Measurements from ENCODE around the gene PSPC1.
"Not testable (repeated sequence)": the region's sequence is repeated elsewhere in the genome, so short reads cannot be mapped to it uniquely, and the experiment has no call there.

Gene PSPC1

GRCh38 chr13:19725320-19725719 lies 57.4 kb downstream of the PSPC1 start:
- no peaks in the 10 kb centered on the region for H3K9me3 ChIP-seq (ENCODE audit: severe bottlenecking)
- H3K36me3 ChIP-seq (ENCODE audit: low read depth), result peaks cover 51% of the 10 kb centered on the region
- no peak overlapping the region for H3K4me3 ChIP-seq (ENCODE audit: severe bottlenecking)
- H3K27me3 ChIP-seq (ENCODE audit: insufficient read depth, poor library complexity, severe bottlenecking), result no peaks in the 10 kb centered on the region
- ATAC-seq (ENCODE audit: low read depth) (no peak), DNase-seq (ENCODE audit: low spot score) (no peak)
- no peaks in the 10 kb centered on the region for H3K4me1 ChIP-seq (ENCODE audit: insufficient read depth, poor library complexity, severe bottlenecking)
- no peak overlapping the region for H3K27ac ChIP-seq (ENCODE audit: poor library complexity, severe bottlenecking)
- no peak for TF ChIP-seq CTCF (IDR thresholded peaks at IDR 0.05; ENCODE audit: poor library complexity, severe bottlenecking)

GRCh38 chr13:19720039-19720438 lies 62.7 kb downstream of the PSPC1 start:
- no peak for ATAC-seq (ENCODE audit: low read depth)
- no peak for TF ChIP-seq CTCF (IDR thresholded peaks at IDR 0.05; ENCODE audit: poor library complexity, severe bottlenecking)

GRCh38 chr13:19713186-19713965 lies 69.4 kb downstream of the PSPC1 start:
- Histone ChIP-seq H3K9me3 (ENCODE audit: severe bottlenecking) (no peaks in the 10 kb centered on the region), H3K27ac (ENCODE audit: poor library complexity, severe bottlenecking) (no peak overlapping the region), H3K4me3 (ENCODE audit: severe bottlenecking) (no peak overlapping the region), H3K4me1 (ENCODE audit: insufficient read depth, poor library complexity, severe bottlenecking) (peaks cover 9% of the 10 kb centered on the region), H3K27me3 (ENCODE audit: insufficient read depth, poor library complexity, severe bottlenecking) (no peaks in the 10 kb centered on the region), H3K36me3 (ENCODE audit: low read depth) (peaks cover 16% of the 10 kb centered on the region)
- ATAC-seq (ENCODE audit: low read depth) (peak; percentile 53), DNase-seq (ENCODE audit: low spot score) (no peak)
- no peak for TF ChIP-seq CTCF (IDR thresholded peaks at IDR 0.05; ENCODE audit: poor library complexity, severe bottlenecking)

More at GRCh38 chr13:19720039-19720438, 62.7 kb downstream of the PSPC1 start:
- Histone ChIP-seq H3K9me3 (ENCODE audit: severe bottlenecking) (no peaks in the 10 kb centered on the region), H3K27me3 (ENCODE audit: insufficient read depth, poor library complexity, severe bottlenecking) (no peaks in the 10 kb centered on the region), H3K36me3 (ENCODE audit: low read depth) (peaks cover 30% of the 10 kb centered on the region), H3K4me1 (ENCODE audit: insufficient read depth, poor library complexity, severe bottlenecking) (no peaks in the 10 kb centered on the region), H3K27ac (ENCODE audit: poor library complexity, severe bottlenecking) (no peak overlapping the region), H3K4me3 (ENCODE audit: severe bottlenecking) (no peak overlapping the region)
- no peak for DNase-seq (ENCODE audit: low spot score)

- not testable (repeated sequence) for ATAC-seq (ENCODE audit: low read depth); DNase-seq (ENCODE audit: low spot score)
Measured at GRCh38 chr13:19709782-19710181, 73.0 kb downstream of the PSPC1 start.

GRCh38 chr13:19709039-19709438 lies 73.7 kb downstream of the PSPC1 start:
- not testable (repeated sequence) for H3K4me3 ChIP-seq (ENCODE audit: severe bottlenecking); DNase-seq (ENCODE audit: low spot score); H3K4me1 ChIP-seq (ENCODE audit: insufficient read depth, poor library complexity, severe bottlenecking); H3K27me3 ChIP-seq (ENCODE audit: insufficient read depth, poor library complexity, severe bottlenecking); H3K36me3 ChIP-seq (ENCODE audit: low read depth); H3K27ac ChIP-seq (ENCODE audit: poor library complexity, severe bottlenecking); H3K9me3 ChIP-seq (ENCODE audit: severe bottlenecking)
- ATAC-seq (ENCODE audit: low read depth), result peak; percentile 60; the same call in 1 of the 3 replicates

More at GRCh38 chr13:19709782-19710181, 73.0 kb downstream of the PSPC1 start:
- H3K36me3 ChIP-seq (ENCODE audit: low read depth); H3K4me3 ChIP-seq (ENCODE audit: severe bottlenecking); H3K27ac ChIP-seq (ENCODE audit: poor library complexity, severe bottlenecking); H3K9me3 ChIP-seq (ENCODE audit: severe bottlenecking); H3K27me3 ChIP-seq (ENCODE audit: insufficient read depth, poor library complexity, severe bottlenecking); H3K4me1 ChIP-seq (ENCODE audit: insufficient read depth, poor library complexity, severe bottlenecking): not testable (repeated sequence)

GRCh38 chr13:19704256-19704655 lies 78.5 kb downstream of the PSPC1 start:
- not testable (repeated sequence) for H3K27me3 ChIP-seq (ENCODE audit: insufficient read depth, poor library complexity, severe bottlenecking); H3K4me3 ChIP-seq (ENCODE audit: severe bottlenecking); ATAC-seq (ENCODE audit: low read depth); H3K27ac ChIP-seq (ENCODE audit: poor library complexity, severe bottlenecking); H3K9me3 ChIP-seq (ENCODE audit: severe bottlenecking); DNase-seq (ENCODE audit: low spot score)
- peaks cover 14% of the 10 kb centered on the region for H3K36me3 ChIP-seq (ENCODE audit: low read depth)
- H3K4me1 ChIP-seq (ENCODE audit: insufficient read depth, poor library complexity, severe bottlenecking), result peaks cover 25% of the 10 kb centered on the region

GRCh38 chr13:19701619-19702018 lies 81.1 kb downstream of the PSPC1 start:
- Histone ChIP-seq H3K4me1 (ENCODE audit: insufficient read depth, poor library complexity, severe bottlenecking) (peaks cover 20% of the 10 kb centered on the region), H3K36me3 (ENCODE audit: low read depth) (peaks cover 14% of the 10 kb centered on the region)
- not testable (repeated sequence) for DNase-seq (ENCODE audit: low spot score); H3K27ac ChIP-seq (ENCODE audit: poor library complexity, severe bottlenecking); H3K27me3 ChIP-seq (ENCODE audit: insufficient read depth, poor library complexity, severe bottlenecking); H3K9me3 ChIP-seq (ENCODE audit: severe bottlenecking); H3K4me3 ChIP-seq (ENCODE audit: severe bottlenecking)
- ATAC-seq (ENCODE audit: low read depth), result peak; percentile 51; the same call in 2 of the 3 replicates

GRCh38 chr13:19700963-19701362 lies 81.8 kb downstream of the PSPC1 start:
- Histone ChIP-seq H3K4me1 (ENCODE audit: insufficient read depth, poor library complexity, severe bottlenecking) (peaks cover 20% of the 10 kb centered on the region), H3K36me3 (ENCODE audit: low read depth) (peaks cover 14% of the 10 kb centered on the region)
- H3K9me3 ChIP-seq (ENCODE audit: severe bottlenecking); H3K27ac ChIP-seq (ENCODE audit: poor library complexity, severe bottlenecking); H3K4me3 ChIP-seq (ENCODE audit: severe bottlenecking); H3K27me3 ChIP-seq (ENCODE audit: insufficient read depth, poor library complexity, severe bottlenecking); DNase-seq (ENCODE audit: low spot score): not testable (repeated sequence)
- ATAC-seq (ENCODE audit: low read depth), result peak; percentile 48; the same call in 1 of the 3 replicates
